Measurements from ENCODE around the gene CCDC78.
"Not testable (repeated sequence)": the region's sequence is repeated elsewhere in the genome, so short reads cannot be mapped to it uniquely, and the experiment has no call there.

CCDC78 gene

GRCh38 chr16:718389-718788 lies 7.9 kb downstream of the CCDC78 start:
- H3K4me1 Mint-ChIP-seq (ENCODE audit: low read depth), result peaks cover 3% of the 10 kb centered on the region
- no peak overlapping the region for H3K4me3 Mint-ChIP-seq
- H3K27me3 Mint-ChIP-seq (ENCODE audit: low read depth), result peaks cover 11% of the 10 kb centered on the region
- DNase-seq (ENCODE audit: low spot score), result no peak
- no peaks in the 10 kb centered on the region for H3K9me3 Mint-ChIP-seq
- H3K36me3 Mint-ChIP-seq (ENCODE audit: low read depth), result no peaks in the 10 kb centered on the region
- H3K27ac Mint-ChIP-seq, result no peak overlapping the region

- no peaks in the 10 kb centered on the region for H3K9me3 Mint-ChIP-seq
- H3K36me3 Mint-ChIP-seq (ENCODE audit: low read depth), result no peaks in the 10 kb centered on the region
- no peak for DNase-seq (ENCODE audit: low spot score)
- peaks cover 3% of the 10 kb centered on the region for H3K4me1 Mint-ChIP-seq (ENCODE audit: low read depth)
- H3K27me3 Mint-ChIP-seq (ENCODE audit: low read depth), result peaks cover 14% of the 10 kb centered on the region
- no peak overlapping the region for H3K27ac Mint-ChIP-seq
- no peak overlapping the region for H3K4me3 Mint-ChIP-seq
Observed at GRCh38 chr16:717450-718245, 8.6 kb downstream of the CCDC78 start.

GRCh38 chr16:716768-717325 lies 9.4 kb downstream of the CCDC78 start:
- Mint-ChIP-seq H3K9me3 (no peaks in the 10 kb centered on the region), H3K4me1 (ENCODE audit: low read depth) (peaks cover 3% of the 10 kb centered on the region), H3K36me3 (ENCODE audit: low read depth) (no peaks in the 10 kb centered on the region), H3K27ac (no peak overlapping the region), H3K27me3 (ENCODE audit: low read depth) (peaks cover 15% of the 10 kb centered on the region), H3K4me3 (no peak overlapping the region)
- DNase-seq (ENCODE audit: low spot score), result no peak

- Mint-ChIP-seq H3K27ac (no peak overlapping the region), H3K4me3 (peak overlapping the region; percentile 49), H3K27me3 (ENCODE audit: low read depth) (peaks cover 16% of the 10 kb centered on the region), H3K4me1 (ENCODE audit: low read depth) (peaks cover 3% of the 10 kb centered on the region), H3K36me3 (ENCODE audit: low read depth) (no peaks in the 10 kb centered on the region), H3K9me3 (no peaks in the 10 kb centered on the region)
- DNase-seq (ENCODE audit: low spot score), result no peak
Observed at GRCh38 chr16:716200-716568, 10.1 kb downstream of the CCDC78 start.

- peaks cover 3% of the 10 kb centered on the region for H3K4me1 Mint-ChIP-seq (ENCODE audit: low read depth)
- DNase-seq (ENCODE audit: low spot score), result peak; percentile 40
- peak overlapping the region; percentile 24 for H3K4me3 Mint-ChIP-seq
- H3K9me3 Mint-ChIP-seq, result no peaks in the 10 kb centered on the region
- H3K36me3 Mint-ChIP-seq (ENCODE audit: low read depth), result no peaks in the 10 kb centered on the region
- H3K27ac Mint-ChIP-seq, result no peak overlapping the region
- peaks cover 17% of the 10 kb centered on the region for H3K27me3 Mint-ChIP-seq (ENCODE audit: low read depth)
Observed at GRCh38 chr16:715477-716199, 10.6 kb downstream of the CCDC78 start.

- H3K27me3 Mint-ChIP-seq (ENCODE audit: low read depth), result peaks cover 17% of the 10 kb centered on the region
- H3K36me3 Mint-ChIP-seq (ENCODE audit: low read depth), result no peaks in the 10 kb centered on the region
- no peaks in the 10 kb centered on the region for H3K9me3 Mint-ChIP-seq
- peak within 1 kb of the TSS; percentile 24 for H3K4me3 Mint-ChIP-seq
- peak; percentile 92 for DNase-seq (ENCODE audit: low spot score)
- H3K27ac Mint-ChIP-seq, result no peak within 1 kb of the TSS
- H3K4me1 Mint-ChIP-seq (ENCODE audit: low read depth), result no peaks in the 10 kb centered on the region
Observed at GRCh38 chr16:714558-715476, 11.4 kb downstream of the CCDC78 start, which contains the start of gene METRN. Gene METRN, plus strand, starts transcription at chr16:715118. Its CDS starts 172 bp downstream, at chr16:715290.

GRCh38 chr16:714079-714478 lies 12.2 kb downstream of the CCDC78 start:
- peaks cover 23% of the 10 kb centered on the region for H3K27me3 Mint-ChIP-seq (ENCODE audit: low read depth)
- H3K9me3 Mint-ChIP-seq, result no peaks in the 10 kb centered on the region

GRCh38 chr16:712740-713250 lies 13.4 kb downstream of the CCDC78 start:
- H3K27me3 Mint-ChIP-seq (ENCODE audit: low read depth), result peaks cover 35% of the 10 kb centered on the region
- H3K4me3 Mint-ChIP-seq; H3K36me3 Mint-ChIP-seq (ENCODE audit: low read depth); H3K4me1 Mint-ChIP-seq (ENCODE audit: low read depth); H3K27ac Mint-ChIP-seq; H3K9me3 Mint-ChIP-seq: not testable (repeated sequence)
- peak; percentile 51 for DNase-seq (ENCODE audit: low spot score)

More at GRCh38 chr16:714079-714478, 12.2 kb downstream of the CCDC78 start:
- Mint-ChIP-seq H3K36me3 (ENCODE audit: low read depth) (no peaks in the 10 kb centered on the region), H3K4me1 (ENCODE audit: low read depth) (no peaks in the 10 kb centered on the region), H3K27ac (no peak overlapping the region), H3K4me3 (no peak overlapping the region)
- DNase-seq (ENCODE audit: low spot score), result no peak

GRCh38 chr16:711548-712320 lies 14.5 kb downstream of the CCDC78 start:
- Mint-ChIP-seq H3K27me3 (ENCODE audit: low read depth) (peaks cover 44% of the 10 kb centered on the region), H3K4me3 (no peak overlapping the region), H3K9me3 (no peaks in the 10 kb centered on the region), H3K27ac (no peak overlapping the region), H3K4me1 (ENCODE audit: low read depth) (no peaks in the 10 kb centered on the region), H3K36me3 (ENCODE audit: low read depth) (no peaks in the 10 kb centered on the region)
- DNase-seq (ENCODE audit: low spot score), result peak; percentile 76

GRCh38 chr16:711084-711483 lies 15.2 kb downstream of the CCDC78 start:
- Mint-ChIP-seq H3K27me3 (ENCODE audit: low read depth) (peaks cover 46% of the 10 kb centered on the region), H3K27ac (no peak overlapping the region), H3K9me3 (no peaks in the 10 kb centered on the region), H3K4me3 (no peak overlapping the region), H3K4me1 (ENCODE audit: low read depth) (no peaks in the 10 kb centered on the region), H3K36me3 (ENCODE audit: low read depth) (no peaks in the 10 kb centered on the region)
- no peak for DNase-seq (ENCODE audit: low spot score)

GRCh38 chr16:710500-711075 lies 15.7 kb downstream of the CCDC78 start:
- H3K4me1 Mint-ChIP-seq (ENCODE audit: low read depth), result no peaks in the 10 kb centered on the region
- H3K27me3 Mint-ChIP-seq (ENCODE audit: low read depth), result peaks cover 42% of the 10 kb centered on the region
- no peaks in the 10 kb centered on the region for H3K9me3 Mint-ChIP-seq
- no peak for DNase-seq (ENCODE audit: low spot score)
- H3K36me3 Mint-ChIP-seq (ENCODE audit: low read depth), result no peaks in the 10 kb centered on the region
- H3K4me3 Mint-ChIP-seq, result no peak overlapping the region
- H3K27ac Mint-ChIP-seq, result no peak overlapping the region

- Mint-ChIP-seq H3K27ac (no peak overlapping the region), H3K36me3 (ENCODE audit: low read depth) (no peaks in the 10 kb centered on the region), H3K4me3 (no peak overlapping the region), H3K9me3 (no peaks in the 10 kb centered on the region), H3K27me3 (ENCODE audit: low read depth) (peaks cover 42% of the 10 kb centered on the region), H3K4me1 (ENCODE audit: low read depth) (no peaks in the 10 kb centered on the region)
- no peak for DNase-seq (ENCODE audit: low spot score)
Observed at GRCh38 chr16:709566-710499, 16.4 kb downstream of the CCDC78 start.
